GM21576 (cell line): ENCODE data around the gene SUSD6.

Experiments
- ATAC-seq: cut with Tn5 transposase; IDR thresholded peaks from one replicate; pipeline ENCODE4 v1.9.1; 2021; ENCODE audit warnings: mild to moderate bottlenecking, moderate library complexity; ENCODE audit not compliant: unreplicated experiment

Gene SUSD6

DNA sequence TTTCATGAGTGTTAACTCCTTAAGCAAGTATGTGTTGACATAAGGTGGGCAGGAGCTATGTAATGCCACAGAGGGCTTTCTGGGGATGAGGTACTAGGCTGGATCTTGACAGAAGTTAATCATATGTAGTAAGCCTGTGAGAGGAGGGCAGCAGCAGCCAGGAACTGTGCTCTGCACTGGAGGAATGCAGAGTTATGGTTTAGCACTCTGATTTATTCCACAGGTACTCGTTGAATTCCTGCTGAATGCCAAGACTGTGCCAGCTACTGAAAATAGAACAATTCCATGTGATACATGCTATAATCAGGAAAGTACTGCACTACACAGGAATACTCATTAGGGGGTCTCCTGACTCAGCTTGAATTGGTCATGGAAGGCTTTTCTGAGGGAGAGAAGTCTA lies 58.7 kb downstream of the SUSD6 start:
- no peak for ATAC-seq

DNA sequence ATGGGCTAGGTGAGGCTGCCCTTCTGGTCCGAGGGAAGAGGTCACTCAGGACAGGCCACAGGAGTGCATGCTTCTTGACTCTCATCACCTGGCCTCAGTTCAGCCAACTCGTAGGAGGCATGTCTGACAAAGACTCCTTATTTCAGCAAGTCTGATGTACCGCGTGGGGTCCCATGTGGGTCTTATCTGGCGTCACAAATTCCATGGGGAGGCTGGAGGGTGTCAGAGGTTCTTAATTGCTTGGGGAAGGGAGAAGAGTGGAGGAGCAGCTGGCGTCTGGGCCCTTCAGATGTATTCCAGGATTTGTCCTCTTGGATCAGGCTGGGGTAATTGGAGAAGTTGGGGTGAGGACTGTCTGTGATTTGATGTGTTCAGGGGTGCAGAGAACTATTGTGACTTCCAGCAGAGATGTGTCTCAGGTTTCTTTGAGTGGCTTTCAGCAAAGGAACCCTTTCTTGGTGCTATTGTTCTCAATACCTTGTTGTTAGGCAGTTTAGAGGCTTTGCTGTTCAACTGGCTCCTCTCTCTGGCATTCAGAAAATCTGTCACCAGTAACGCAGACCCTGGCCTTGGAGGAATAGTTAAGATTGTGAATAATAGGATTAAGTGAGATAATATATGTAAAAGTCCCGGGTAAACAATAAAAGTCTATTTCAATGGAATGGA lies 60.1 kb downstream of the SUSD6 start:
- no peak for ATAC-seq

DNA sequence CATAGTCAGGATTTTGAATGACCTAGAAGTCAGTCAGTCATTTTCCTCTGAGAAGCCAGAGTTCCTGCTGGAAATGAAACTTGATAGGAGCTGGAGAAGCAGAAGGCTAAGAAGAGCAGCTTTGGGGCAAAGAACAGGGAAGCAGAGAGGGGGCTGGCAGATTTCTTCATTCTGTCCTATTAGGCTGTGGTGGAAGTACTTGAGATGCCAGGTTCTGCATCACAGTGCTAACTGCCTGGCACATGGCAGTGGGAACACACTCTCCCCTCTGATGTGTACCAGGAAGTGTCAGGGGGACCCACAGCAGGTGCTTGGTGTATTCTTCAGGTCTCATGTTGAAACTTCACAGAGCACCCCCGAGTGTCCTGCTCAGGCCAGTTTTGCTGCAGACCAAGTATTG lies 61.0 kb downstream of the SUSD6 start:
- ATAC-seq = no peak

DNA sequence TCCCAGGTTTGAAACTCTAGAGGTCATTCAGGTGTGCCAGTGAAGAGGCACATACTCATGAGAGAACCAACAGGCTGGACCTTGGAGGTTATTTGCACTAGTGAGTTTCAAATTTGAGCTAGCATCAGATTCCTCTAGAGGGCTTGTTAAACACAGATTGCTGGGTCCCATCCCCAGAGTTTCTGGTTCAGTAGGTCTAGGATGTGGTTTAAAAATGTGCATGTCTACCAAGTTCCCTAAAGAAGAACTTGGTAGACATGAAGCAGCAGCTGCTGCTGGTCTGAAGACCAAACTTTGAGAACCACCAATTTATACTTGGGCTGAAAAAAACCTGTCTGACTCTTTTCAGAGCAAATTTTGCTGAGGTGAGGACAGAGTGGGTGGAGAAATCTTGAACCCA lies 61.7 kb downstream of the SUSD6 start:
- no peak for ATAC-seq

DNA sequence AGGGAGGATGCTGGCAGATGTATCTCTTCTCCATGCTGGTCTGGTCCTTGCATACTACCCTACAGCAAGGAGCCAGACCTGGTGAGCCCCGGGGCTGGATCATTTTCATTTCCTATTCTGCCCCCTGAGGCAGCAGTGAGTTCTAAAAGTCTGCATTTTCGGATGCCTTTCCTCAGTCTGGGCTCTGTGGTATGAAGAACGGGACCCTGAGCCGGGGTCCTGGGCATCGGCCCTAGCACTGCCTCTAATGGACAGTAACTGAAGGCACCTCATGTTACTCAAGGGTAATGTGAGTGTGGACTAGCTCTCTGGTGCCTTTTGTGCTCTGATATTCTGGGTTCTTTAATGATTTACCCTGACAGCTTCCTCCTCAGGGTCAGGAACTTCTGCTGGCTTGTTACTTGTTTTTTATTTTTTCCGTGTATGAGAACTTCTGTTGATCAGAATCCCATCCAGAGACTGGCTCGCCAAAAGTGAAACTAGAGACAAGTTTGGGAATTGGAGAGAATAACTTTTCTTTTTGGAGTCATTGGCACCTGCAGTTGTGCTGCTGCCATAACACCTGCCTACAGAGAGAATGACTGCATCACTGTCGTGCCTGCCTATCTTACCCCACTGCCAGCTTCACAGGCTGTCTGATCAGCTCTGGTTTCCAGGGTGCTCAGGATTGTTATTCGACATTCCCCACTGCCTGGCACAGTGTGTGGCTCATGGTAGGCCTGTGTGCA lies 62.3 kb downstream of the SUSD6 start:
- ATAC-seq = no peak

DNA sequence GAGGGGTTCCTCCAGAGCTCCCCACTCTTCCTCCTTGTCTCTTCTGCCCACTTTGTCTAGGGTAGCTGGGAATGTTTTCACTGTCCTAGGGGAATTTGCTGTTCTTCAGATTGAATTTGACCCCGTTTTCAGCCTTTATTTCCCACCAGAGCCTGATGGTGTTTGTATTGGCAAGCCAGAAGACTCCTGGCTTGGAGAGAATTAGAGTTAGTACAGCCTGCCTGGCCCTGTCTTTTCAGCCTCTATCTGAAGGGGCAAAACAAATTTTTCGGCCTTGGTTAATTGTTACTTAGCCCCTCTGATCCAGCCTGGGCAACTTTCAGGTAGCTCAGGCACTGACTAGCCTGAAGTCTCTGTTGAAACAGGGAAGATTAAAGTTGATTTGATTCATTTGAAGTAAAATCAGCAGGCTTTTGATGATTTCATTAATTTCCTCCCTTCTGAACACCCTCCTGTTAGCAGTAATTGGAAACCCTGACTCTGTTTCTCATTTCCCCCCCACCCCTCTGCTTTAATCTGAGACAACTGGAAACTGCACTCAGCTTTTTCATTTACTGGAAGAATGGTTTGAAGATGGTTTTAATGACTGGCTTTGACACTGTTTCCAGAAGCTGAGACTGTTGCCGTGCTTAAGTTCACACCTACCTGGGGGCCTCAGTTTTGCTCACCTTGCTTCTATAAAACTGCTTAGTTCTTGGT lies 63.3 kb downstream of the SUSD6 start:
- ATAC-seq = no peak

DNA sequence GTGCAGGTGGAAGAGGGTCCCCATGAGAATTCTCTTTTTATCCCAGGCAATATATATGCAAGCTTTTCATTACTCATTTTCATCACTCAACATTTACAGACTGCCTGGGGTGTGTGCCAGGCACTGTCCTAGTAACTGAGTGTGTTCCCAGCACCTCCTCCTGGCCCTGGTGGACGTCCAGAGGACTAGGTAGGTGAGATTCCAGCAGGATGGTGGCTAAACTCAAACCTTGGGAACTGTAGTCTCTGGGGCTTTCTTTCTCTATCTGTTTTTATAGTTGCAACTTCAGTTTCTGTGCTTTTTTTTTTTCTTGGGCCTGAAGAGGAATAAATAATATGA lies 63.8 kb downstream of the SUSD6 start:
- no peak for ATAC-seq

DNA sequence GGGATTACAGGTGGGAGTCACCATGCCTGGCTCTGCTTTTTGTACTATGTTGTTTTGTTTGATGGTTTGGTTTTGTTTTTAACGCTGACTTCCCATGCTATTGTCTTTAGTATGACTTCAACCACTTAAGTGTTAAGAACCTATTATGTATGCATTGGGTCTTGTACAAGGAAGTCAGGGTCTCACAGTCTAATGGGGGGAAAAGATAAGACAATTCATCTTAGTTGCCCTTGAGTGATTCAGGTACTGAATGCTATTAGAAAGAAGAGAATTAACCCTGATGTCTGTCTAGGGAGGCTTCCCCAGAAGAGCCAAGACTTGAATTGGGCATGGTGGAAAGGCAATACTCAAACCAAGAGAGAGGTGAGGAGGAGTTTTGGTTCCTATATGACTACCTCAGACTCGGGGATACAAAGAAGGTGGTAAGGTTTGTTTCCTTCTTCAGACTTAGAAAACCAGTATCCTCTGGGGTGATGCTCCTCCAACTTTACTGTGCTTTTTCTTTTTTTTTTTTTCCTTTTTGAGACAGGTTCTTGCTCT lies 64.6 kb downstream of the SUSD6 start:
- peak; percentile 71 for ATAC-seq

DNA sequence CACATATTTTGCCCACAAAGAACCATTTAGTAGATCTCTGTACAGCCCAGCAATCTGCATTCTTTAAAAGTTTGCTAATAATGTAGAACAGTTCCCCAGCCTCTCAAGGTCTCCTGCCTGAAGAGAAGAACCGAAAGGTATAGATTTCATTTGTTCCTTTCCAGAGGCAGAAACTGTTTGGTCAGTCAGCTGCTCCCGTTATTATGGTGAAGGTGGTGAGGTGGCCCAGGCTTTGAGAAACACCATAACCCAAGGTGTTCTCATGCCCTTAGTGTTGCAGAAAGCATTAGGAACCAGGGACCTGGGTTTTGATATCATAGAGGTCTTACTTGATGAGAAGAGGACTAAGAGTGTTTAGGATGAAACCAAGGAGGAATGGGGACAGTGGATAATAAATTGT lies 65.3 kb downstream of the SUSD6 start:
- ATAC-seq = no peak

DNA sequence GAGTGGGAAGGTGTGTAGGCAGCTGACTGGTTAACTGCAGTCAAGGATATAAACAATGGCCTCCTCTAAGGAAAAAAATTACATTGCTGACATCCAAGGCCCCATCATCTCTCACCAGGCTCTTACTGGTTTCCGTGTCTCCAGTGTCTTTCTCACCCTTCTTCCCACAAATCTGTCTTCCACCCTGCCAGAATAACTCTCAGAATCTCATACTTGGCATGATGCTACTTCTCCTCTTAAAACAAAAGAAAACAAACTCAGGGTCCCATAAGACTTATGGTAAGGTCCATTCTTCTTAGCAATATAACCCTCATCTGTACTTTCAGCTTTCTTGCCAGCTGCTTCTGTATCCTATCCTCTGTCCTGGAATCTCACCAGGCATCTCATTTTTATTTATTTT lies 68.9 kb downstream of the SUSD6 start:
- ATAC-seq = no peak

DNA sequence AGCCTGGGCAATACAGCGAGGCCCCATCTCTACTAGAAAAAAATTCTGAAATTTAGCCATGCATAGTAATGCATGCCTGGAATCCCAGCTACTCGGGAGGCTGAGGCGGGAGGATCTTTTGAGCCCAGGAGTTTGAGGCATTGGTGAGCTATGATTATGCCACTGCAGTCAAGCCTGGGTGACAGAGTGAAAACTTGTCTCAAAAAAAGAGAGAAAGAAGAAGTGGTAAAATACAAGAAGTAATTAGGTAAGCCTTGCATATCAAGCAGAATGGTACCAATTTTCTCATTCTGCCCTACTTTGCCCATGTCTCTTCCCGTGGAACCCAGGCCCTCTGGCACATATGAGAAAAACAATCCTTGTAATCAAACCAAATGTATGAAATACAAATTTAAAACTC lies 70.7 kb downstream of the SUSD6 start:
- no peak for ATAC-seq

DNA sequence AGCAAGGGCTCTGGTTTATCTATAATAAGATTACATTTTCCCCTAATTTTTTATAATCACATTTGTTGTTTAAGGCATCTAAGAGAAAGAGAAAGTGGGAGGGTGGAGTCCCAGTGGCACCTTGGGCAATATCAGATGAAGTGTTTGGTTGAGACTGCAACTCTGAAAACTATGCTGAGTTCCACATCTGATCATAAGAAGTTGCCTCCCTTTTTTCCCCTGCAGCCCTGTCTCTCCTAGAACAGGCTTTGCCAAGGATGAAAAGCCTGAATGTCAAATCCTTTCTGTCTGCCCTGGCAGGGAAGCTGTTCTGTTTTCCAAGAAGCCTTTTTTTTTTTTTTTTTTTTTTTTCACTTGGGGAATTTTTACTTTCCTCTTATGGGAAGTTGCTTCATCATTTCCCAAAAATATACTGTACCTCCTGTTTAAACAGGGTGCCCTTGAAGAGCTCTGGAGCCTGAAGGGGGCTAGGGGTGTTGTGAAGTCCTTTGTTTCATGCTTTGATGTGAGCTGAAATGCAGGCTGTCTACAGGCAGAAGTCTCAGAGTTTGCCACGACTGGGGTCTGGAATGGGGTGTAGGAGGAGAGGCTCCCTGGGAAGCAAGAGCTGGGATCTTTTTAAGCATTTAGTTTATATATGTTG lies 71.3 kb downstream of the SUSD6 start:
- ATAC-seq = no peak

DNA sequence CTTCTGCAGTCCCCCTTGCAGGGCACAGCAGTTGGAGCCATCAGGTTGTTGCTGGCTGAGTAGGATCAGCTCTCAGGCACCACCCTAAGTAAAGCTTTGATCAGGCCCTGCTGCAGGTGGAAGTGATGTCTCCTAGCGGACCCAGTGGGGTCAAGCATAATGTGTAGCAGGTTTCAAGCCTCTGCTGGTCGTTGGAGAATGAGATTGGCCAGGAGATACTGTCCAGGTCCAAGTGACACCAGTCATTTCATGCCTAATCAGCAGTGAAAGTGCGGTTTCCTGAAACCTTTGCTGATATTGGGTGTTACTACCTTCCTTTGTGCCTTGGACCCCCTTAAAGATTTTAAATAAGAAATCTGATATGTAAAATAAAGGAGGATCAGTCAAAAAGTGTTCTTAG lies 72.6 kb downstream of the SUSD6 start:
- no peak for ATAC-seq

DNA sequence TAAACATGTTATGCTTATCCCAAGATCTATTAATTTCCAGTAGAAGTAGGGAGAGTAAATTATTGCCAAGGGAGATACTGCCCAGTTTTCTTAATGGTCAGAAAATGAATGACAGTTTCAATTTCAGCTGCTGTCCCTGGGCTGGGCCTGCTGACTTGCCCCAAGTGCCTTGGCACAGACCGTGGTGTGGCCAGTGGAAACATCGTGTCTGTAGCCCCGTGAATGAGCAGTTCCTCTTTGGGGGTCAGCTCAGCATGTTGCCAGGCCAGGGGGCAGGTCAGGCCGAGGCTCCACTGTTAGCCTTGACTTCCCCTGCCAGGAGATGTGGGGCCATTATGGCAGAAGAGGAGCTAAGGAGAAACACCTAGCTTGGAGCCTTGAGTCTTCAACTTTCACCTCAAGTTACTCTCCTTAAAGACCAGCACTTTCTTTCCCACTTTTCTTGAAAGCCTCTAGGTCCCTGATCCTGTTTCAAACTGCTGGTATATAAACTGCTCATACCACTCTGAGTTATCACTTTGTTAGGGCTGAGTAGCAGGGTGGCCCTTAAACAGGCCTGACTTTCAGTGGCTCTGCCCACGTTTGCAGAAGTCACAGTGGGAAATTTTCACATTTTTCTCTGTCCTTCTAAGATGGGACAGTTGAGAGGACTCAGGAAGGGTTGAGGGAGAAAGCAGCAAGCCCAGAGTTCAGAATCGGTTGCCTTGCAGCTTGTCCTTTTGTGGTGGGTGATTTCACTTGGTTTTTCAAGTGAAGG lies 73.2 kb downstream of the SUSD6 start:
- ATAC-seq = no peak

DNA sequence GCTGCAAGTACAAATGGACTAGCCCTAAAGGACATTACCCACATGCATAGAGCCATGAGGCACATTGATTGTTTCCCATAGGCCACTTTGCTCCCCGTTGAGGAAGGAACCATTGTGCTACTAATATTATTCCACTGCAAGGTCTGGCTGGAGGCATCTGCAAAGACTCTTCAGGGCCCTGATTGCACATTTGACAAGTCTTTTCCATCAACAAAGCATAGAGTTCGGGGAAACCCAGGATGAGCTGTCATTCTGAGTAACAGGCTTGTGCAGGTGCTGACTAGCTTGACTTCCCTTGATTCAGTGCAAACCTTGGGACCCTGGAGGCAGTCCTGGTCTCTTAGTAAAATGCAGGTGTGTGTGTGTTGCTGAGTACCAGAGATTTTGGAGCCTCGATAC lies 73.8 kb downstream of the SUSD6 start:
- ATAC-seq = no peak

DNA sequence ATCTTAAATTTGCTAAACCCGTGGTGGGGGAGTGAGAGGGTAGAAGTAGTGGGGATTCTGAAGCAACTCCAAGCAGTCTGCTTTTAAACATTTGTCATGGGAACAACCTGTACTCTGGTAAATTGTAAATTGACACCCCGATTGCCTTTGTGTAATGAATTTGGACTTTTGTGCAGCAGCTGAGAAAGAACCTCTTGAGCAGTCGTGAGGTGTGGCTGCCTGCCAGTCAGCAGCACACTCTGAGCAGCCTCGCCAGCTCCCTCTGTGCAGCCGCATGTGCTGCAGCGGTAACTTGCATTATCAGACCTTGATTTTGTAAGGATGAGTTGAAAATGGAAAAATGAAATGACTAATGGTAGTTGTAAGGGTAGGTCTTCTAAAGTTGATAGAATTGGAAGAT lies 74.3 kb downstream of the SUSD6 start:
- ATAC-seq = no peak

DNA sequence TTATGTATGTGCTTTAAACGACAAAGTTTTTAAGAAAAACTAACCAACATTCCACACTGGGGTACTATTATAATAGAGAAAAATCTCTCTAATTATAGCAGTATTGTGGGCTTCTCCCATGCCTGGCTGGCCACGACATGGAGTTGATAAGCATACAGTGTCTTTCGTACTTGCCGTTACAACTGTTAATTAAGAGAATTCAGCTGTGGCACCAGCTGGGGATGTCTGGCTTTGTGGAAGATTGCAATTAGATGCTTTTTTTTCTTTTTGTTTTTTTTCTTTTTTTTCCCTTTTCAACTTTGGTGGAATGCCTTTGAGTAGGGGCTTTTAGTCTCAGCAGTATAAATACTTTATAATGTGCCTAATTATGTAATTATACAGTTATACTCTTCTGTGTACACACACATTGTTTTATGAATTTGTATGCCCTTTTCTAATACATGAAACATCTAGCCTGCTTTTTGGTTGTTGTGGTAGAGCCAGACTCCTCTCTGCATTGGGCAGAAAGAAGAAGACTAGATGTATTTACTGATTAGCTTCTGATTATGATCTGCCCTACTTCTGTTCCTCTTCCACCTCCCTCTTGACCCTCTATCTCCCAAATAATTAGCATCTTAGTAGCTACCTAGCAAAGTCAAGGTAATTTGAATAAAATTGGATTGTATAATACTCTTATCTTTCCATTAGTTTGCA lies 76.4 kb downstream of the SUSD6 start:
- ATAC-seq = no peak

DNA sequence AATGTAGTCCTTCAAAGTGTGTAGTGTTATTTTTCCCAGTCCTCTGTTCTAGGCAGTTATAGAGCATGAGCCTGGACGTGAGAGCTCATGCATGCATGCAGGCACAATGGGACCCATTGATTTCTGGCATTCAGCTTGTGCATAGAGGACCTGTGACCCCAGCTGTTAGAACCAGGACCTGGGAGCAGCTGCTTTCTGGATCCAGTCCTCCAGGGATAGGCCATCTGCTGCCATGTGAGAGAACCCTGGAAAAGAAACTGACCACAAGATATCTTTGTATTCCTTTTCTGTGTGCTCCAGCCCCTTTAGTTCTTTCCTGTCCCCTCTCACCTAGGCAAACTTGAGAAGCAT lies 76.9 kb downstream of the SUSD6 start:
- no peak for ATAC-seq

DNA sequence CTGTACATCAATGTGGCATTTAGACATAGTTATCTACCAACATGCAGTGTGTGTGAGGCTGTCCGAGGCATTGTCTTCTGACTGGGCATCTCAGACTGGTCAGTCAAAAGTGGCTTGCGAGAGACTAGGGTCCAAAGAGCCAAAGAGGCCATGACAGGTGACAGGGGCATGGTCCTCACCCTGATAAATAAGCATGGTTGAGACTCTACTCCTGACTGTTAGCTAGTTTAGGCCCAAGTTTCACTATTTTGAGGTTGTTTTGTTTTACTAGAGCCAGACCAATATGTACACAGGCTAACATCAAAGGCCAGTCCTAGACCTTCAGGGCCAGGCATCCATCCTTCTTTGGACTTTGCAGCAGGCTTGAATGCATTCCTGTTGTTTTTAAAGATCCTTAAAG lies 78.6 kb downstream of the SUSD6 start:
- ATAC-seq = no peak

DNA sequence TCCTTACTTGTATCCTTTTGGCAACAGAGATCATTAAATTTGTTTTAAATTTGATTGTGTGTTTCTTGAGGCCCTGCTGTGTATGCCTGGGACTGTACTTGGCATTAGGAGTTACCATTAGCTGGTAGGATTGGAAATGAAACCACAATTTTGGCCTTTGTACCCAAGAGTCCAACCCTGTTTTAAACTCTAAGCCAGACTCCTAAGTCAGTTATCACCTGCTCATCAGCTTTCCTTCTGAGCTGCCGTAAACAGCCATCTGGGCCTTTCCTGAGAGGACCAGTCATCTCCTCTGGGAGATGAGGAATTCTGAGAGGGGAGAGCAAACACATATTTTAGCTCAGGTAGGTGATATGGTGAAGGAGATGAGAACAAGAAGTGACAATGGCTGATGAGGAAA lies 81.2 kb downstream of the SUSD6 start:
- ATAC-seq = no peak
